ENCODE data around the gene NDRG3.

Gene NDRG3

GRCh38 chr20:36745927-36746659 is at the start of gene NDRG3:
Gene NDRG3 (minus strand): TSS chr20:36746090. CDS start chr20:36721735, 24,355 bp downstream.
- DNase-seq, result peak; percentile 92

- no peak for DNase-seq
These were observed 48.2 kb upstream of the NDRG3 start for GRCh38 chr20:36794116-36794474.

GRCh38 chr20:36793294-36794115 is 47.6 kb upstream of the NDRG3 start:
- DNase-seq, result no peak

GRCh38 chr20:36792422-36792821 is 46.5 kb upstream of the NDRG3 start:
- DNase-seq, result no peak

GRCh38 chr20:36791862-36792261 is 46.0 kb upstream of the NDRG3 start:
- DNase-seq, result no peak

GRCh38 chr20:36786663-36787062 is 40.8 kb upstream of the NDRG3 start:
- no peak for DNase-seq

- DNase-seq, result no peak
These were observed 40.4 kb upstream of the NDRG3 start for GRCh38 chr20:36786246-36786645.

GRCh38 chr20:36785308-36785707 is 39.4 kb upstream of the NDRG3 start:
- DNase-seq, result no peak

GRCh38 chr20:36784900-36785299 is 39.0 kb upstream of the NDRG3 start:
- no peak for DNase-seq

GRCh38 chr20:36784116-36784515 is 38.2 kb upstream of the NDRG3 start:
- DNase-seq, result no peak

- no peak for DNase-seq
These were observed 33.8 kb upstream of the NDRG3 start for GRCh38 chr20:36779656-36780025.

GRCh38 chr20:36778831-36779655 is 33.2 kb upstream of the NDRG3 start:
- DNase-seq, result no peak

- DNase-seq, result no peak
These were observed 31.7 kb upstream of the NDRG3 start for GRCh38 chr20:36777576-36777975.

- DNase-seq, result no peak
These were observed 31.3 kb upstream of the NDRG3 start for GRCh38 chr20:36777167-36777566.

GRCh38 chr20:36775826-36776225 is 29.9 kb upstream of the NDRG3 start:
- DNase-seq, result no peak

- no peak for DNase-seq
These were observed 29.3 kb upstream of the NDRG3 start for GRCh38 chr20:36775196-36775595.

- DNase-seq, result peak; percentile 100
These were observed 27.9 kb upstream of the NDRG3 start, which contains the start of gene DSN1 for GRCh38 chr20:36773597-36774390. Gene DSN1 (minus strand): TSS chr20:36773763. CDS start chr20:36771458, 2,305 bp downstream.

- no peak for DNase-seq
These were observed 27.3 kb upstream of the NDRG3 start for GRCh38 chr20:36773107-36773596.

- DNase-seq, result no peak
These were observed 24.8 kb upstream of the NDRG3 start for GRCh38 chr20:36770680-36771079.

- no peak for DNase-seq
These were observed 23.0 kb upstream of the NDRG3 start for GRCh38 chr20:36768768-36769430.

GRCh38 chr20:36761125-36761524 is 15.2 kb upstream of the NDRG3 start:
- no peak for DNase-seq

GRCh38 chr20:36760647-36761046 is 14.8 kb upstream of the NDRG3 start:
- DNase-seq, result no peak
